Adrenal gland (tissue), 5 donors: ENCODE measurements around the gene PACSIN2.

Experiments used
- POLR2A ChIP-seq, 2 donors: fragments of 450-650 bp; IDR thresholded peaks; one replicate each; pipeline ENCODE4 v1.6.1; 2017; ENCODE audit warnings: antibody characterized with exemption in 2 of 2, mild to moderate bottlenecking in 2 of 2, moderate library complexity in 1 of 2
- TF ChIP-seq, protein P1 (sequence below), 6 experiments: fragments of 450-650 bp in 4 of 6; fragments of 200-600 bp in 2 of 6; sonication (generic) in 1 of 6; IDR thresholded peaks; 1 replicate in 5 of 6; 2 replicates in 1 of 6; pipeline versions ENCODE4 v1.5.1 to v1.8.0; 2016 to 2021; ENCODE audit warnings: antibody characterized with exemption in 6 of 6, mild to moderate bottlenecking in 2 of 6, moderate library complexity in 1 of 6
- donor health status: DM: no; HTN: no; CAD: no.

DNA sequence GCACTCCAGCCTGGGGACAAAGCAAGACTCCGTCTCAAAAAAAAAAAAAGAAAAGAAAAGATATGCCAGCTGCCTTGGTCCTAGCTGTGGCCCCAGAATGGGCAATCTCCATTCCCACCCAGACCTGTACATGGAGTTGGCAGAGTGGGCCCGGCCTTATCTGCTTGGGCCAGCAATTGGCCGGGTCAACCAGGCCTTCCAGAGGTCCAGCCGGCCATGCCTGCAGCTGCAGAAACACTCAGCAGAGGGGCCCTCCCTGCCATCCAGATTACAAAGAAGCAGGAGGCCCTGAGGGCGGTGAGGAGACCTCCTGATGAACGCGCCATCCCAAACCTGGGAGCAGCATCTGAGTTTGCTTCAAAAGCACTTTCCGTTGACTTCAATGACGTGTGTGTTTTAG lies 131.0 kb downstream of the PACSIN2 start:
- TF ChIP-seq, protein P1, sequence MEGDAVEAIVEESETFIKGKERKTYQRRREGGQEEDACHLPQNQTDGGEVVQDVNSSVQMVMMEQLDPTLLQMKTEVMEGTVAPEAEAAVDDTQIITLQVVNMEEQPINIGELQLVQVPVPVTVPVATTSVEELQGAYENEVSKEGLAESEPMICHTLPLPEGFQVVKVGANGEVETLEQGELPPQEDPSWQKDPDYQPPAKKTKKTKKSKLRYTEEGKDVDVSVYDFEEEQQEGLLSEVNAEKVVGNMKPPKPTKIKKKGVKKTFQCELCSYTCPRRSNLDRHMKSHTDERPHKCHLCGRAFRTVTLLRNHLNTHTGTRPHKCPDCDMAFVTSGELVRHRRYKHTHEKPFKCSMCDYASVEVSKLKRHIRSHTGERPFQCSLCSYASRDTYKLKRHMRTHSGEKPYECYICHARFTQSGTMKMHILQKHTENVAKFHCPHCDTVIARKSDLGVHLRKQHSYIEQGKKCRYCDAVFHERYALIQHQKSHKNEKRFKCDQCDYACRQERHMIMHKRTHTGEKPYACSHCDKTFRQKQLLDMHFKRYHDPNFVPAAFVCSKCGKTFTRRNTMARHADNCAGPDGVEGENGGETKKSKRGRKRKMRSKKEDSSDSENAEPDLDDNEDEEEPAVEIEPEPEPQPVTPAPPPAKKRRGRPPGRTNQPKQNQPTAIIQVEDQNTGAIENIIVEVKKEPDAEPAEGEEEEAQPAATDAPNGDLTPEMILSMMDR (IDR thresholded peaks at IDR 0.05) = no peak
- TF ChIP-seq POLR2A (IDR thresholded peaks at IDR 0.05) = no peak
